ENCODE data around the gene TPPP3. TPM values are rescaled to one million over a fixed set of nuclear protein-coding genes. Genes with fewer than 3 reads are reported as not detected.

Gene TPPP3
- total and polyA plus RNA-seq, 2 donors (not counting 3 experiments of a cell fraction or from before 2014, with no cell fraction given), result 0.33 to 1.3 TPM

- POLR2A ChIA-PET, result no interaction called here
- no peak overlapping the region for H2AFZ ChIP-seq (ENCODE audit: low read depth, low read length)
- H3K9me1 ChIP-seq (replicated peaks; ENCODE audit: control insufficient read depth, extremely low read depth, insufficient read depth, low read length), result no peaks in the 10 kb centered on the region
- H3K27me3 ChIP-seq (ENCODE audit: control insufficient read depth in 2 of 2, insufficient read depth in 2 of 2, low read length in 2 of 2), result no peaks in the 10 kb centered on the region
- H3K9ac ChIP-seq (replicated peaks; ENCODE audit: extremely low read depth, insufficient read depth, low read length), result no peak overlapping the region
- DNase-seq (ENCODE audit: low read depth, low spot score) (no peak), FAIRE-seq (no peak)
- peaks cover 0 to 32% of the 10 kb centered on the region in 2 experiments for H3K36me3 ChIP-seq (ENCODE audit: control insufficient read depth in 2 of 2, extremely low read depth in 1 of 2, insufficient read depth in 2 of 2, low read length in 2 of 2)
- dilution Hi-C loops (cut with MboI; ENCODE audit: extremely low pct_ligation_motif_present, low sequenced_read_pairs) (no loop called here), intact Hi-C loops (cut with micrococcal nuclease) (no loop called here)
- H3K4me2 ChIP-seq (ENCODE audit: insufficient read depth, low read length), result no peak overlapping the region
- TF ChIP-seq FOS (IDR thresholded peaks at IDR 0.05; ENCODE audit: borderline replicate concordance, insufficient read depth, low read length) (no peak), MYC (IDR thresholded peaks at IDR 0.05; ENCODE audit: low read depth, low read length) (no peak), JUN (IDR thresholded peaks at IDR 0.05; ENCODE audit: borderline replicate concordance, insufficient read depth, insufficient read length, low read depth) (no peak), GATA2 (IDR thresholded peaks at IDR 0.05; ENCODE audit: insufficient read depth, insufficient read length, low read depth, low read length) (no peak), POLR2AphosphoS5 (IDR thresholded peaks at IDR 0.05; ENCODE audit: insufficient read depth, low read depth, low read length) (no peak), EZH2 (IDR thresholded peaks at IDR 0.05; ENCODE audit: borderline replicate concordance, low read depth, low read length, severe bottlenecking) (no peak), POLR2A (IDR thresholded peaks at IDR 0.05; ENCODE audit: low read depth, low read length) (no peak), MAX (IDR thresholded peaks at IDR 0.05; ENCODE audit: insufficient read depth, insufficient read length) (no peak)
- TF ChIP-seq, protein P1, sequence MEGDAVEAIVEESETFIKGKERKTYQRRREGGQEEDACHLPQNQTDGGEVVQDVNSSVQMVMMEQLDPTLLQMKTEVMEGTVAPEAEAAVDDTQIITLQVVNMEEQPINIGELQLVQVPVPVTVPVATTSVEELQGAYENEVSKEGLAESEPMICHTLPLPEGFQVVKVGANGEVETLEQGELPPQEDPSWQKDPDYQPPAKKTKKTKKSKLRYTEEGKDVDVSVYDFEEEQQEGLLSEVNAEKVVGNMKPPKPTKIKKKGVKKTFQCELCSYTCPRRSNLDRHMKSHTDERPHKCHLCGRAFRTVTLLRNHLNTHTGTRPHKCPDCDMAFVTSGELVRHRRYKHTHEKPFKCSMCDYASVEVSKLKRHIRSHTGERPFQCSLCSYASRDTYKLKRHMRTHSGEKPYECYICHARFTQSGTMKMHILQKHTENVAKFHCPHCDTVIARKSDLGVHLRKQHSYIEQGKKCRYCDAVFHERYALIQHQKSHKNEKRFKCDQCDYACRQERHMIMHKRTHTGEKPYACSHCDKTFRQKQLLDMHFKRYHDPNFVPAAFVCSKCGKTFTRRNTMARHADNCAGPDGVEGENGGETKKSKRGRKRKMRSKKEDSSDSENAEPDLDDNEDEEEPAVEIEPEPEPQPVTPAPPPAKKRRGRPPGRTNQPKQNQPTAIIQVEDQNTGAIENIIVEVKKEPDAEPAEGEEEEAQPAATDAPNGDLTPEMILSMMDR (IDR thresholded peaks at IDR 0.05; ENCODE audit: extremely low read depth in 1 of 2, insufficient read depth in 1 of 2, low read depth in 1 of 2, low read length in 2 of 2), result no peak
- no peaks in the 10 kb centered on the region for H4K20me1 ChIP-seq (replicated peaks; ENCODE audit: control insufficient read depth, extremely low read depth, insufficient read depth, low read length)
- H3K27ac ChIP-seq (ENCODE audit: insufficient read depth, low read depth, low read length), result no peak overlapping the region
- CTCF ChIA-PET, result interaction anchor here (0.7 to 6.8 kb wide), 4 partner anchors 13 to 183 kb away, joined by 3 to 53 read pairs (median 3); no protein-coding TSS in a partner anchor
- BruUV-seq (replicated peaks), result no TSS peak
- H3K9me3 ChIP-seq (replicated peaks; ENCODE audit: control insufficient read depth, insufficient read depth, low read length), result no peaks in the 10 kb centered on the region
- H3K4me3 ChIP-seq (replicated peaks in 1 of 3; ENCODE audit: insufficient read depth in 1 of 3, low read depth in 1 of 3, low read length in 3 of 3), result no peak overlapping the region
- H3K4me1 ChIP-seq (ENCODE audit: control insufficient read depth, extremely low read depth, insufficient read depth, low read length), result no peaks in the 10 kb centered on the region
- H3K79me2 ChIP-seq (ENCODE audit: control insufficient read depth, insufficient read depth, low read length), result no peaks in the 10 kb centered on the region
These were observed 49.4 kb upstream of the TPPP3 start for GRCh38 chr16:67442581-67443255.

Measured in endothelial cell of umbilical vein (primary cell).